Hepatocyte (in vitro differentiated cells): ENCODE results near the gene CDK18.

Source experiments
- EZH2 ChIP-seq: fragments of 200-600 bp; sonication (generic); IDR thresholded peaks from 2 replicates; pipeline ENCODE4 v1.6.1; 2016; ENCODE audit warnings: antibody characterized with exemption, mild to moderate bottlenecking, borderline replicate concordance
- EZH2phosphoT487 ChIP-seq: fragments of 200-600 bp; sonication (generic); IDR thresholded peaks from one replicate; pipeline ENCODE4 v1.6.1; 2018; ENCODE audit warnings: antibody characterized with exemption, mild to moderate bottlenecking, low read depth, moderate library complexity; ENCODE audit not compliant: unreplicated experiment, severe bottlenecking
- TF ChIP-seq, protein P1 (sequence below): fragments of 200-600 bp; sonication (generic); IDR thresholded peaks from 2 replicates; pipeline ENCODE4 v1.5.1; 2016; ENCODE audit warnings: antibody characterized with exemption, mild to moderate bottlenecking; ENCODE audit not compliant: poor library complexity

GRCh38 chr1:205496661-205497060 is 7.8 kb upstream of the CDK18 start:
- TF ChIP-seq, protein P1, sequence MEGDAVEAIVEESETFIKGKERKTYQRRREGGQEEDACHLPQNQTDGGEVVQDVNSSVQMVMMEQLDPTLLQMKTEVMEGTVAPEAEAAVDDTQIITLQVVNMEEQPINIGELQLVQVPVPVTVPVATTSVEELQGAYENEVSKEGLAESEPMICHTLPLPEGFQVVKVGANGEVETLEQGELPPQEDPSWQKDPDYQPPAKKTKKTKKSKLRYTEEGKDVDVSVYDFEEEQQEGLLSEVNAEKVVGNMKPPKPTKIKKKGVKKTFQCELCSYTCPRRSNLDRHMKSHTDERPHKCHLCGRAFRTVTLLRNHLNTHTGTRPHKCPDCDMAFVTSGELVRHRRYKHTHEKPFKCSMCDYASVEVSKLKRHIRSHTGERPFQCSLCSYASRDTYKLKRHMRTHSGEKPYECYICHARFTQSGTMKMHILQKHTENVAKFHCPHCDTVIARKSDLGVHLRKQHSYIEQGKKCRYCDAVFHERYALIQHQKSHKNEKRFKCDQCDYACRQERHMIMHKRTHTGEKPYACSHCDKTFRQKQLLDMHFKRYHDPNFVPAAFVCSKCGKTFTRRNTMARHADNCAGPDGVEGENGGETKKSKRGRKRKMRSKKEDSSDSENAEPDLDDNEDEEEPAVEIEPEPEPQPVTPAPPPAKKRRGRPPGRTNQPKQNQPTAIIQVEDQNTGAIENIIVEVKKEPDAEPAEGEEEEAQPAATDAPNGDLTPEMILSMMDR = no peak
- TF ChIP-seq EZH2 = no peak
- no peak for TF ChIP-seq EZH2phosphoT487
